GM18868 (cell line): ENCODE data around the gene SHC2.

ENCODE experiments used
- ATAC-seq: cut with Tn5 transposase; IDR thresholded peaks from one replicate; pipeline ENCODE4 v1.9.1; 2021; ENCODE audit warnings: mild to moderate bottlenecking, moderate library complexity; ENCODE audit not compliant: unreplicated experiment

SHC2 gene

DNA sequence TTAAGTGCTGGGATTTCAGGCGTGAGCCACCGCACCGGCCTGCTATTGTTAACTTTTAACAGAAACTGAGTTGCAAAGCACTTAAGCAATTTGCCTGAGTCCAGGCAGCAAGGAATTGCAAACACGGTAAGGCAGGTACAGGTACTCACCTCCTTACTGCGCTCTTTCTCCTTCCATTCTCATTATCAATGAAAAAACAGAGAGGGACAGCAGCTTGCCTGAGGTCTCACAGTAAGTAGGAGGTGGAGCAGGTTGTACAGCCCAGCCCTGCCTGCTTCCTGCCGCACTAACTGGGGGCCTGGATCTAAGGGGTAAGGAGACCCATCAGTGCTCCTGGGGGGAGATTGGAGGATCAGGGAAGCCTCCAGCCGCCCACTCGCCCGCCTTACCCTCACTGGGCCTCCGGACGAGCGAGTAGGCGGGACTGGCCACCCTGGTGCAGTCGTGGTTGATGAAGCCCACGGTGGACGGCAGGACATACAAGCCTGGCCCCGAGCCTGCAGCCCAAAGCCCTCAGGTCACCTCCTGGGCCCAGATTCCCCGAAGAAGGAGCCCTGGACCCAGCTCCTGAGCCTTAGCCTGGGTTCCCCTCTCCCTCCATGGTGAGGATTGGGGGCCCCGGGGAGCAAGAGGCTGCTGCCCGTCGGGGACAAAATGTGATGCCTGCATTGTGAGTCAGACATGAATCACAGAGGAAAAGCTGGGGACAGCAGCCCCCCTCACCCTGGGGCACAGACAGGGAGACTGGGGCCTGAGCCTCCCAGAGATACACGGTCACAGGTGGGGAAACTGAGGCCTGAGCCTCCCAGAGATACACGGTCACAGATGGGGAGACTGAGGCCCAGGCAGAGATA, 11.4 kb upstream of the SHC2 start:
- no peak for ATAC-seq

DNA sequence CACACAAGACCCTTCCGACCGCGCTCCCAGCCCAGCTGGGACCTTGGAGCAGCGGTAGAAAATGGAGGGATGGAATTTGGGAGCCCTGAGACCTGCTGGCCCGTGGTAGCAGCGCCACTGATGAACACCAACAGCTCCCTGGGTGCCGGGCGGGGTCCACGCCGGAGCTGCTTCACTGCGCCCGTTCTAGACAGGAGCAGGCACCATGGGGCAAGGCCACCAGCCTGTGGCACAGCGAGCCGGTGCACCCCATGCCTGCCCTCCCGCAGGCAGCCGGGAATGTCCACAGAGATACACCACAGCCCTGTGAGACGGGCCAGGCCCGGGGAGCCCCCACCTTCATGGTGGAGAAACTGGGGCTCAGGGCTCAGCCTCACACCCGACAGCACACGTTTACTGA, 9.9 kb upstream of the SHC2 start:
- no peak for ATAC-seq

DNA sequence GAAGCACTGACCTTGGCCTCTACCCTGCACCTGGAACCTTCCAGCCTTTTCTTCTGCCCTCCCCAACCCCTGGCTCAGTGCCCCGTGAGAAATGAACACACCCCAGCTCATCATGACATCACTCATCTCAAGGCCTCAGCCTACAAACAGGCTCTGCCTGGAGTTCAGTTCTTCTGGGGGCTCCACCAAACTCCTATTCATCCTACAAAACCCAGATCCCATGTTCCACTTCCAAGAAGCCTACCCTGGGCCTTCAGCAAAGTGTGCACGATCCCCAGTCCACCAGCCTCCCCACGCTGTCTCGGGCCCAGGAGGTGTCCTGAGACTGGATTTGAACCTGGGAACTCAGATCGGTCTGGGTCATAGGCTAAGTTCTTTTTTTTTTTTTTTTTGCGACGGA, 9.0 kb upstream of the SHC2 start:
- ATAC-seq: no peak

DNA sequence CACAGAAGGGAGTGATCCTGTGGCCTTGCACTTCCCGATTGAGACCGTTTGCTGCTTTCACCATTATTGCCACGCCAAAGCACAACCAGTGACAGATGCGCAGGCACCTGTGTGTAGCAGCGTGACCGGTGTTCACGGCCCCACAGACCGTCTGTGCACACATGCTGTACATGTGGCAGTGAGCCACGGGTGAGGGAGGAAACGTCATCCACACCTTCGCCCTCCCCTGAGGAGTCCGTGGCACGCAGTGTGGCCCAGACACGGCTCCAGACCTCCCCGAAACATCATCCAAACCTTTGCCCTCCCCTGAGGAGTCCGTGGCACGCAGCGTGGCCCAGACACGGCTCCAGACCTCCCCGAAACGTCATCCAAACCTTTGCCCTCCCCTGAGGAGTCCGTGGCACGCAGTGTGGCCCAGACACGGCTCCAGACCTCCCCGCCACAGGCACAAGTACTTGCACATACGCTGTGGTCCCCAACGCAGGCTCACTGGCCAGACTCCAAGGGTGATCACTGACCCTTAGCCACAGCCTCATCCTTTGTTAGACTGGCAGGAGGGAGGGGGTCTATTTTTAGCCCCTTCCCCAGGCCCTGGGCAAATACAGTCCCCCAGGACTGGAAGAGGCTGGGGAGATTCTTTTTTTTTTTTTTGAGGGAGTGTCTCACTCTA, 7.9 kb upstream of the SHC2 start:
- ATAC-seq: no peak

DNA sequence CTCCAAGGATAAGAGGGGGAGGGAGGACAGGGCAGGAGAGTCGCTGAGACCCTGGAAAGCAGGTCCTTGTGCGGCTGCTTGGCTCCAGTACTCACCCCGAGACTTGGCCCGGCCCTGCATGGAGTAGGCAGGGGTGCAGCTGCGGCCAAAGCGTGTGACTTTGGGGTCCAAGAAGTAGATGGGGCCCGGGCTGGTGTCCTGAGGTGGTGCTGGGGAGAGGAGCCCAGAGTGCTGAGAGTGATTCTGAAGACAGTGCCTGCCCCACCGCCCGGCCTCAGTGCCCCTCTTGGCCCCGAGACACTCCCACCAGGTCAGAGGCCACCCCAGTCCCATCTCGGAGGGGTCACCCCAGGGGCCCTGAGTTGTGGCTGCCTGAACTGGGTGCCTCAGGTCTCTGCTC, 6.7 kb upstream of the SHC2 start:
- ATAC-seq: no peak

DNA sequence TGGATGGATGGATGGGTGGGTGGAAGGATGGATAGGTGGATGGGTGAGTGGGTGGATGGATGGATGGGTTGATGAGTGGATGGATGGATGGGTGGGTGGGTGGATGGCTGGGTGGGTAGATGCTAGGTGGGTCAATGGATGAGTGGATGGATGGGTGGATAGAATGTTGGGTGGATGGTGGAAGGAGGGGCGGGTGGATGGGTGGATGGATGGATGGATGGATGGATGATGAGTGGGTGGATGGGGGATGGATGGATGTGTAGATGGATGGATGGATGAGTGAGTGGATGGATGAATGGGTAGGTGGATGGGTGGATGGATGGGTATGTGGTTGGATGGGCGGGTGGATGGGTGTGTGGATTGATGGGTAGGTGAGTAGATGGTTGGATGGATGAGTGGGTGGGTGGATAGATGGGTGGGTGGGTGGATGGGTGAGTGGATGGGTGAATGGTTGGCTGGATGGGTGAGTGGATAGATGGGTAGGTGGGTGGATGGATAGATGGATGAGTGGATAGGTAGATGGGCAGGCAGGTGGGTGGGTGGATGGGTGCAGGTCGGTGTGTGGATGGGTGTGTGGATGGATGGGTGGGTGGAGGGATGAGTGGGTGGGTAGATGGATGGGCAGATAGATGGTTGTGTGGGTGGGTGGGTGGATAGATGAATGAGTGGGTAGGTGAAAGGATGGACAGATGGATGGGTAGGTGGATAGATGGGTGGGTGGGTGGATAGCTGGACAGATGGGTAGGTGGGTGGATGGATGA, 4.4 kb upstream of the SHC2 start:
- no peak for ATAC-seq

DNA sequence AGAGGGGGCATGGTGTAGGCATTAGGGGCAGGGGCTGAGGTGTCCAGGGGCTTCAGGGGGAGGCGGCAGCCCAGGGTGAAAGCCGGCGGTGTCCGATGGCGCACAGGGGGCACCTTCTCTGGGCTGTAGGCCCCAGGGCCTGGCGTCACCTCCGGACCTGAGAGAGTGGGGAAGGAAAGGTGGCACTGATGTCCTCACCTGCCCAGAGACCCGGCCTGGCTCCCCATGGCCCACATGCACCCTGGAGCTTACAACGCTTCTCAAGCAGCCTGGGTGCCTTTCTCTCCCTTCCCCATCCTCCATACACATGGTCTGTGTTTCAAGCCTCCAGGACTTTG, 3.3 kb upstream of the SHC2 start:
- no peak for ATAC-seq

- no peak for ATAC-seq
These were observed 2.8 kb upstream of the SHC2 start for GRCh38 chr19:463483-464207.

- ATAC-seq: no peak
These were observed 1.1 kb upstream of the SHC2 start for GRCh38 chr19:461721-462551.

DNA sequence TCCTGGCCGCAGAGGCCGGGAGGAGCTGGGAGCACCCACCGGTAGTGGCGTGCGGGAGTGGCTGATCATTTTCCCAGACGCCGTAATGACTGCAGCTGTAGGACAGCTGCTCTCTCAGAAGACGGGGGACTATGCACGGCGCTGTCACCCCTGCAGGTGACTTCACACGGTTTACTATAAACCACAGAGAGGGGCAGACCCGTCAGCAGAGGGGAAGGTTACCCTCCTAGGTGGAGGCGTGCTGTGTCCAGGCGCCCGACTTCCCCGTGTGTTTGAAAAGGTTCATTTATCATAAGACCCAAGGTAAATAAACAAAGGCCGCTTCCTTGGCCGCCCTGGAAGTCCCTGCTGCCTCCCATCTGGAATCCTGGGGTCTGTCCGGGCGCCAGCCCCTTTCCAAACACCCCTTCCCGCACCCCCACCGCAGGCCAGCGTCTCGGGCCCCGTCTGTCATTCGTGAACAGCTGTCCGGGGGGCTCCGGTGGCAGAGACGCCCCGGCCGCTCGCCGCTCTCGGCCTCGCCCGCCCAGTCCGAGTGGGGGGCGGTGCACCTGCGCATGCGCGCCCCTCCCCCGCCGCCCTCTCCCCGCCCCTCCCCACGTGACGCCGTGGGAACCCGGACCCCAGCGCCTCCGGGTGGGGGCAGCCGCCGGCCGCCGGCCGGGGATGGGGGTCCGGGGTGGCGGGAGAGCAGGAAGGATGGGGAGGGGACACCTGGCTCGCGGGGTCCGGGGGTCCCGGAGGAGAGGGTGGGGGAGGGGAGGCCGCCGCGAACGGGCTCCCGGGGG, 915 bp downstream of the SHC2 start:
- ATAC-seq: no peak

DNA sequence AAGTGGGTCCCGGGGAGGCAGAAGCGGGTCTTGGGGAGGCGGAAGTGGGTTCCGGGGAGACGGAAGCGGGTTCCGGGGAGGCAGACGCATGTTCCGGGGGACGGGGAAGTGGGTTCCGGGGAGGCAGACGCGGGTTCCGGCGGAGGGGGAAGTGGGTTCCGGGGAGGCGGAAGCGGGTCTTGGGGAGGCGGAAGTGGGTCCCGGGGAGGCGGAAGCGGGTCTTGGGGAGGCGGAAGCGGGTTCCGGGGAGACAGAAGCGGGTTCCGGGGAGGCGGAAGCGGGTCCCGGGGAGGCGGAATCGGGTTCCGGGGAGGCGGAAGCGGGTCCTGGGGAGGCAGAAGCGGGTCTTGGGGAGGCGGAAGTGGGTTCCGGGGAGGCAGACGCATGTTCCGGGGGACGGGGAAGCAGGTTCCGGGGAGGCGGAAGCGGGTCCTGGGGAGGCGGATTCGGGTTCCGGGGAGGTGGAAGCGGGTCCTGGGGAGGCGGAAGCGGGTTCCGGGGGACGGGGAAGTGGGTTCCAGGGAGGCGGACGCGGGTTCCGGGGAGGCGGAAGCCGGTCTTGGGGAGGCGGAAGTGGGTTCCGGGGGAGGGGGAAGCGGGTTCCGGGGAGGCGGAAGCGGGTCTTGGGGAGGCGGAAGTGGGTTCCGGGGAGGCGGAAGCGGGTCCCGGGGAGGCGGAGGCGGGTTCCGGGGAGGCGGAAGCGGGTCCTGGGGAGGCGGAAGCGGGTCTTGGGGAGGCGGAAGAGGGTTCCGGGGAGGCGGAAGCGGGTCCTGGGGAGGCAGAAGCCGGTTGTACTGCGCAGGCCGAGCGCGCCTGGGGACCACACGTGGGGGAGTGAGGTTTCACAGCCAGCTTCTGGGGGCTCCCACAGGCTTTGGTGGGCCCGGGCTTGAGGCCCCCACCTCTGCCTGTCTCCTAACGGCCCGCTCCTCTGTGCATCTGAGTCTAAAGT, 2.5 kb downstream of the SHC2 start:
- no peak for ATAC-seq

DNA sequence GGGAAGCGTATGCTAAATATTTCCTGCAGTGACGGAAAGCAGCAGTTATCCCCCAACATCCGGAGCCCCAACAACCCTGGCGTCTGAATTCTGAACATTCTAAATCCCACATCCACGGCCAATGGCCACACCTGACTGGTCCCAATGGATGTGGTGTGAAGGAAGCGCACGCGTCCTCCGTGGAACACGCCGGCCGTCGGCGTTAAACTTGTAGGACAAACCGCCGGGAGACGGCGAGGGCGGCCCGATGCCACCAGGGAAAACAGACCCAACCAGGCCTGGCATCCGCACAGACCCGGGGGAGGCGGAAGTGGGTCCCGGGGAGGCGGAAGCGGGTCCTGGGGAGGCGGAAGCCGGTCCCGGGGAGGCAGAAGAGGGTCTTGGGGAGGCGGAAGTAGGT, 3.2 kb downstream of the SHC2 start:
- ATAC-seq: no peak

DNA sequence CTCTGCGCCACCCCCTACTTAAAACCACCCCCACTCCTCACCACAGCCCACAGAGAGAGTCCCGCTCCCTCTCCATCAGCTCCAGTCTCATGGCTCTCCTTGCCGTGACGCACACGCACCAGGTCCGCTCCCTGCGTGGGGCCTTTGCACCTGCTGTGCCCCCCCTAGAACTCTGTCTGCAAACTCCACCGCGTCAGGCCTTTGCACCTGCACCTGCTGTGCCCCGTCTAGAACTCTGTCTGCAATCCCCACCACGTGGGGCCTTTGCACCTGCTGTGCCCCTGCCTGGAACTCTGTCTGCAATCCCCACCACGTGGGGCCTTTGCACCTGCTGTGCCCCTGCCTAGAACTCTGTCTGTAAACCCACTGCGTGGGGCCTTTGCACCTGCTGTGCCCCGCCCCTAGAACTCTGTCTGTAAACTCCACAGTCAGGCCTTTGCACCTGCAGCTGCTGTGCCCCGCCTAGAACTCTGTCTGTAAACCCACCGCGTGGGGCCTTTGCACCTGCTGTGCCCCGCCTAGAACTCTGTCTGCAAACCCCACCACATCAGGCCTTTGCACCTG, 4.2 kb downstream of the SHC2 start:
- ATAC-seq: no peak

GRCh38 chr19:455851-456546, 4.8 kb downstream of the SHC2 start:
- no peak for ATAC-seq

- no peak for ATAC-seq
These were observed 5.7 kb downstream of the SHC2 start for GRCh38 chr19:455031-455705.

GRCh38 chr19:453606-454005, 7.2 kb downstream of the SHC2 start:
- ATAC-seq: no peak

DNA sequence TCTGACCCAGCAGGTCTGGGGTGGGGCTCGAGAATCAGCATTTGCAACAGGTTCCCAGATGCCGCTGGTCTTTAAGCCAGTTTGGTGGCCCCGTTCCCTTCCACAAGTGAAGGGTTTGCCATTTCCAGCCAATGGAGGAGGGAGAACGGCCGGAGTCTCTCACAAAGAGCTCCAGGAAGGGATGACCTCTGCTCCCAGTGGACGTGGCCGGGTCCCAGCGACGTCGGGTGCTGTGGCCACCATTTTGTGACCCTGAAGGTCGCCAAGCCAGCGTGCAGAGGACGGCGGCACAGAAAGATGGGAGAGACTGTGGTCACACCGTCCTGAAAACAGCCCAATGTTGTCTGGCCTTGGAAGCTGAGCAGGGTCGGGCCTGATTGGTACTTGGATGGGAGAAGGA, 8.0 kb downstream of the SHC2 start:
- no peak for ATAC-seq
